Fibroblast of lung (primary cell): ENCODE results near the gene TMTC3.

Source experiments
- EZH2 ChIP-seq: IDR thresholded peaks from 2 replicates; pipeline ENCODE4 v1.5.1; 2012; ENCODE audit warnings: low read length, control low read depth, mild to moderate bottlenecking; ENCODE audit errors: missing control alignments
- TF ChIP-seq, protein P1 (sequence below), 2 donors: IDR thresholded peaks in 1 of 2; conservative IDR thresholded peaks in 1 of 2; 1 replicate in 1 of 2; 2 replicates in 1 of 2; pipeline ENCODE4 v1.5.1; 2011 to 2012; ENCODE audit warnings: low read length in 2 of 2, control low read depth in 1 of 2, inconsistent platforms in 1 of 2, low read depth in 1 of 2, mild to moderate bottlenecking in 1 of 2

DNA sequence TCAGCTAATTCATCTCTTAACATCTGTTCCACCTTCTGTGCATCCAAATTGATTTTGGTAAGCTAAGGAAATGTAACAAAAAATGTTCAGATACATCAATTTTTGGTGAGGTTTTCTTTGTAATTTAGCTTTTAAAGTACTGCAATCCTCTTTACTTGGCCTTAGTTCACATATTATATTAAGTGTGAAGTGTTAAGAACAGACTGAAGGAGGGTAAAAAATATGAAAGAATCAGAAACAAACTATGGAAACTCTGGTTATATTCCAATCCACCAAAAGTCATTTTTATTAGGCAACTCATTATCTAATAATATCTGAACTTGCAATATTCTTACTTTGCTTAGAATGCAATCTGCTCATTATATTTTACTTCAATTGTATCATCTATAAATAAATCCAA is 49.3 kb upstream of the TMTC3 start:
- TF ChIP-seq, protein P1, sequence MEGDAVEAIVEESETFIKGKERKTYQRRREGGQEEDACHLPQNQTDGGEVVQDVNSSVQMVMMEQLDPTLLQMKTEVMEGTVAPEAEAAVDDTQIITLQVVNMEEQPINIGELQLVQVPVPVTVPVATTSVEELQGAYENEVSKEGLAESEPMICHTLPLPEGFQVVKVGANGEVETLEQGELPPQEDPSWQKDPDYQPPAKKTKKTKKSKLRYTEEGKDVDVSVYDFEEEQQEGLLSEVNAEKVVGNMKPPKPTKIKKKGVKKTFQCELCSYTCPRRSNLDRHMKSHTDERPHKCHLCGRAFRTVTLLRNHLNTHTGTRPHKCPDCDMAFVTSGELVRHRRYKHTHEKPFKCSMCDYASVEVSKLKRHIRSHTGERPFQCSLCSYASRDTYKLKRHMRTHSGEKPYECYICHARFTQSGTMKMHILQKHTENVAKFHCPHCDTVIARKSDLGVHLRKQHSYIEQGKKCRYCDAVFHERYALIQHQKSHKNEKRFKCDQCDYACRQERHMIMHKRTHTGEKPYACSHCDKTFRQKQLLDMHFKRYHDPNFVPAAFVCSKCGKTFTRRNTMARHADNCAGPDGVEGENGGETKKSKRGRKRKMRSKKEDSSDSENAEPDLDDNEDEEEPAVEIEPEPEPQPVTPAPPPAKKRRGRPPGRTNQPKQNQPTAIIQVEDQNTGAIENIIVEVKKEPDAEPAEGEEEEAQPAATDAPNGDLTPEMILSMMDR (conservative IDR thresholded peaks at IDR 0.05 in 1 of 2, IDR thresholded peaks at IDR 0.05 in 1 of 2; ENCODE audit: low read depth in 1 of 2, low read length in 2 of 2) = no peak
- no peak for TF ChIP-seq EZH2
